GM18909 (cell line): ENCODE results near the gene PPP1R9A.

Source experiments
- ATAC-seq: cut with Tn5 transposase; IDR thresholded peaks from one replicate; pipeline ENCODE4 v1.9.1; 2021; ENCODE audit warnings: mild to moderate bottlenecking; ENCODE audit not compliant: unreplicated experiment, poor library complexity

The PPP1R9A gene

DNA sequence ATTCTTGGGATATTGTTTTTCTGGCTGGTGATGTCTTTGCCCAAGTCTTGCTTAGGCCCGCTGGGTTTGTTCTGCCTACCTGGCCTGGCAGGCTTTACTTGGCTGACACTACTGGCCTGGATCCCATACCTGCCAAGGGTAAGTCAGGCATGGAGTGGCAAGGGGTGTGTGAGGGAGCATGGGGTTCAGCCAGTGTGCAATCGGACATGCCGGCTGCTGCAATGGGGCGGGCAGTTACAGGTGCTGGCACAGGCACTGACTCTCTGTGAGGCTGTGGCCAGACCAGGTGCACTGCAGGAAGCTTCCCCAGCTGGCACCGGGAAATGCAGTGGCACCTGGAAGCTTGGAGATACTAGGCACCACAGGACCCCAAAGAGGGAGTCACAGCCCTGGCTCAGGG is 248.6 kb downstream of the PPP1R9A start:
- ATAC-seq, result no peak

DNA sequence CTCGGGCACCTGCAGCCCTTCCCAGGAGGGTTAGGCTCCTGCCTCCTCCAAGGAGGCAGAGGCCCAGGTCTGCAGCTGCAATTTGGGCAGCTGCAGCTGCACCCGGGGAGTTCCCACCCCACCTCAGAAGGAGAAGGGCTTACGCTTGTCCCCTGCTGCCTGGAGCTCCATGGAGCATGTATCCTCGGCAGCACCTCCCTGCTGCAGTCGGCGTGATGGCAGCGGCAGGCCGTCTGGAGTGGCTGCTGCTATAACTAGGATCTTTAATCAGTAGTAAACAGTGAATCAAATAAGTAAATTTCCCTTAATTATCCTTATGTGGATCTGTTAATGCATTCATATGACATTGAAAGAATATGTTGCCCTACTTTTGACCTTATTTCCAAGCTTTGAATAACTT is 250.0 kb downstream of the PPP1R9A start:
- ATAC-seq, result no peak

- ATAC-seq, result no peak
Observed at GRCh38 chr7:95169678-95170077, 262.3 kb downstream of the PPP1R9A start.

- ATAC-seq, result no peak
Observed at GRCh38 chr7:95172420-95172819, 265.0 kb downstream of the PPP1R9A start.

- no peak for ATAC-seq
Observed at GRCh38 chr7:95190515-95190914, 283.1 kb downstream of the PPP1R9A start.

DNA sequence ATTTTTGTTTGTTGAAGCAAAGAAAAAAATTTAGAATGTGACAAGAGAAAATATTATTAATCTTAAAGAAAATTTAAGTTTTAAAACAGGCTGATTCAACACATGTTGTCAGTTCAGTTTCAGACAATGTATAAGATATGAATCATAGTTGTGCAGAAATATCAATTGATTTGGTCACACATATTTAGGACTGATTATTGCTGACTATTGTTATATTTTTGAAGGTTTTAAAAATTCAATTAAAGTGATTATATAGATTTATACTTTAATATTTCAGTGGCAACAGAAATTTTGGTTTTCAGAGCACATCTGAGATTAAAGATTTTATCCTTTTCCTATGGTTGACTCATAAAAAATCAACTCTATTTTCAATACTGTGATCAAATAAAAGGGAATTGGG is 284.4 kb downstream of the PPP1R9A start:
- no peak for ATAC-seq

DNA sequence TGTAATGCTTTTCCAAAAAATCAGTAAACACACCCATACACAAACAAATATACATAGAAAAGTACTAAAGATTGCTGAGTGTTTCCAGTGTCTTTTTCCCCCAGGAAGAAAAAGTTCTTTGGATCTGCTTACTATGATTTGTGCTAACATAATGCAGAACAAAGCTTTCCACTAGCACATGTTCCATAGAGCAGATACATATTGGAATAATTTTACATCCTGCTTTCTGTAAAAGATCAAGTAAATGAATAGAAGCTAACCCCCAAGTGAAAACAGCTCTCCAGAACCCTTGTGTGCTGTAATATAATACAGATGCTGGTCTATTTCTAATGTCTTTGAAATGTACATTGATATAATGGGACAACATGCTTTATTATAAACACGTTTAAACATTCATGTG is 291.5 kb downstream of the PPP1R9A start:
- ATAC-seq, result no peak

DNA sequence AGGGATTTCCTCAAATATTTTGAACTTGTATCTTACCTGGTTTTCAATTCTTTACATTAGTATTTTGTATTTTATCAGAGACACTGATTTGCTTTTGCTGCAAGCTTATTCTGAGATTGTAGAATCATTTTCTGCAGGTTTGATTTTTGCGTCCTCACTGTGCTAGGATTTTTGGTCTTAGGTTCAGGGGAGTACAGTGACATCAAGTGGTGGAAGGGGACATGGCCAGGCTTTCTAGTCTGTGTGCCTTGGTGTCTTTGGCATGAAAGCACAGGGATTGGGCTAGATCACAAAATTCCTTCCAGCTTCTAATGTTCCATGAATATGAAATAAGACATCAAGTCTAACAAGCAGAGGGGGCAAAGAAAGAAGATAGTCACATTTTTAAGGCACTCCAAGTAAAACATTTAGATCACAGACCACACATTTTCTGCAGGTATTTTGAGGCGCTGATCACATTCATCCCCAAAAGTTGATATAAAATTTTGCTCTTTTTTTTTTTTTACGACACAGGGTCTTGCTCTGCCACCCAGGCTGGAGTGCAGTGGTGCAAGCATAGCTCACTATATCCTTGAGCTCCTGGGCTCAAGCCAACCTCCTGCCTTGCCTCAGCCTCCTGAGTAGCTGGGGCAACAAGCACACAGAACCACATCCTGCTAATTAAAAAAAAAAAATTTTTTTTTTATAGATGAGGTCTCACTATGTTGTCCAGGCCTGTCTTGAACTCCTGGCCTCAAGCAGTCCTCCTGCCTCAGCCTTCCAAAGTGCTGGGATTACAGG is 292.6 kb downstream of the PPP1R9A start:
- no peak for ATAC-seq

DNA sequence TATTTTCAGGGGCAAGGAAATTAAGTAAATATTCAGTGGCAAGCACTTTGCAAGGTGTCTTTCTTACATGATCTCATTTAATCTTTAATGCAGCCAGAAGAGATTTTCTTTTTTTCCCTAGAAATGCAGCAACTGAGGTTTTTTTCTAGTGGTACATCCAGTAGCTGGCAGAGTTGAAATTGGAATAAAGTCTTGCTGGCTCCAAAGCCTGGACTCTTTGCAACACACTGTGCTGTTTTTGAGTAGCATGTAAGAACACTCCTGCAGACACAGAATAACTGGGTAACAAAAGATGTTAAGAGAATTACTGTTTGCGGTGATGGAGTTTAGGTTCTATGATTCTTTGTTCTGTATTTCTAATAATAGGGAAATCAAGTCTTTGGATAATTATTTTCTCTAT is 293.3 kb downstream of the PPP1R9A start:
- no peak for ATAC-seq

DNA sequence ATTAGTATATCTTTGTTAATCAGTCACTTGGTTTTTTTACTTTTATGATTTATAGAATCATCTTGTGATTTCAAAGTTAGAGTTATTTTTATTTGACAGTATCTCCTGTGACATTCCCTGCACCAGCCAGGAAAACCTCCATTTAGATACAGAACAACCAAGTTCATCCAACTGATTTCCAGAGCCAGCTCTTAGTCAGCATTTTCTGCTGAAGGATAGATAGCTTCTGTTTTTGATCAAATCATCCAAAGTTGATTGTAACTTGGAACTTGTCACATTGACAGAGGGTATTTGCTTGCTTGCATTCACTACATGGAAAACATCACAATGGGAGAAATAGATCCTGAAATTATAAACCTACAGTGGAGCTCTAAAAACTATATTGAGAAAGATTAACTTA is 294.3 kb downstream of the PPP1R9A start:
- no peak for ATAC-seq

- no peak for ATAC-seq
Observed at GRCh38 chr7:95204618-95205017, 297.2 kb downstream of the PPP1R9A start.

DNA sequence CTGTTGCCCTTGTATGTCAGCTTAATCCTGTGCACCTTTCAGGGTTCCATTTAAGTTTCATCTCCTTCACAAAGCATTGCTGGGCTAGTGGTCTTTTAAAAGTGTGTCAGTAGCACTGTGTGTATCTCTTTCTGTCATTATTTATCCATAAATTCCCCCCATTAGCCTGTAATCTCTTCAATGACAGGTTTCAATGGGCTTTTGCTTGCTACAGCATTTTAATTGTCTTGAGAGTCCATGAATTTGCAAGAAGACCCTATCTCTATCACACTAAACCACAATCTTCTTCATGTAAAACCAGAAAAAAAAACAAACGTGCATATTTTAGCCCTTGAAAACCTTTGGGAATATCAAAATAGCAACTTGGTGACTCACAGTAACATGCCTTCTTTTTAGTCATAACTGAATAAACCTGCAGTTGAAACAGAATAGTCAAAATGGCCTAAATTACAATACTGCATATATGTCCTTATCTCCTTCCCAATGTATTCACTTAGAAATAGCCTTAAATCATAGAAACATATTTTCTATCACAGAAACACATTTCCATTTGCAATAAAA is 298.4 kb downstream of the PPP1R9A start:
- ATAC-seq, result no peak

DNA sequence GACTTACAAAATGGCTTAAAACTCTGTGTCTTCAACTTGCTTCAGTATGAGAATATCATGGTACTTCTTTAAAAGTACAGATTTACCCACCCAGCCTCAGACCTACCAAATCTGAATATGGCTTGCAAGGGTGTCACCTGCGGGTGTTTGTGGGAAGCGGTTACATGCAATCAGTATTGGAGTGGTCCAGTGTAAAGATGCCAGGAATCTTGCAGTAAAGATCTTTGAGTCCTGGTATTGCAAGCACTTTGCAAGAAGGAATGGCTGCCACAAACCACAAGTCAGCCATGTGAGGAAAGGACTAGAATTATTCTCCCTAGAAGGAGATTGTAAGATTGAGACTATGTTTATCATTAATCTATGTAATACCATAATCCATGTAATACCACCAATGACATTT is 301.9 kb downstream of the PPP1R9A start:
- no peak for ATAC-seq

- ATAC-seq, result no peak
Observed at GRCh38 chr7:95209788-95210187, 302.4 kb downstream of the PPP1R9A start.

DNA sequence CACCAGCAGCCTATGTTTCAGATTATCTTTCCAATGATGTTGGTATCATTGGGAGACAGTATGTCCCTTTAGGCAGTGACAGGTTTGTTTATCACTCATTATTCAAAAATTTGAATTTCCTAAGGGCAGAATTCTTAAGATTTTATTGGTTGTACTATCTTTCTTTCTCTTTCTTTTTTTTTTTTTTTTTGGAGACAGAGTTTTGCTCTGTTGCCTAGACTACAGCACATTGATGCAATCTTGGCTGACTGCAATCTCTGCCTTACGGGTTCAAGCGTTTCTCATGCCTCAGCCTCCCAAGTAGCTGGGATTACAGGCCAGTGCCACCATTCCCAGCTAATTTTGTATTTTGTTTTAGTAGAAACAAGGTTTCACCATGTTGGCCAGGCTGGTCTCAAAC is 305.8 kb downstream of the PPP1R9A start:
- no peak for ATAC-seq

GRCh38 chr7:95213809-95214492 is 306.6 kb downstream of the PPP1R9A start:
- no peak for ATAC-seq

DNA sequence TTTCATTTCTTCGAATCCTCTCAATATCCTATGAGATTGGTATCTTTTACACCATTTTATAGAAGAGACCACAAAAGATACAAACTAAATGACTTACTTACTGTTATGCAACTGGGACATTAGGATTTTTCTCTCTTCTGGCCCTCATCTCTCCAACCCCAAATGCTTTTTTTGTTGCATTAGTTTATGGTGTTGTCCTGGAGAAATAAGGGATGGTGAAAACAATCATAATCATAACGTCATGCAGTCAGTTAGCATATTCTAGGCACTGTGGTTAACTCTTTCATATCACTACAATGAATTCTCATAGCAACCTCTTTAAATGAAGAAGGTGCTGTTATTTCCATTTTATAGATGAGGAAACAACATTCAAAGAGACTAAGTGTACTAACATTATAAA is 312.3 kb downstream of the PPP1R9A start:
- no peak for ATAC-seq

GRCh38 chr7:95220328-95220727 is 312.9 kb downstream of the PPP1R9A start:
- ATAC-seq, result no peak

- no peak for ATAC-seq
Observed at GRCh38 chr7:95225301-95225700, 317.9 kb downstream of the PPP1R9A start.

- ATAC-seq, result no peak
Observed at GRCh38 chr7:95229301-95229700, 321.9 kb downstream of the PPP1R9A start.

GRCh38 chr7:95238252-95238943 is 331.0 kb downstream of the PPP1R9A start:
- ATAC-seq, result no peak
